SK-N-MC (cell line): Measurements from ENCODE around the gene LYZL6.

Experiments used
- DNase-seq: peaks from one replicate; pipeline ENCODE4 v3.0.0-alpha.2; 2011; ENCODE audit warnings: low read depth, low spot score
- H3K27ac ChIP-seq: fragments of 200-600 bp; sonication (generic); 2 replicates; pipeline ENCODE4 v1.5.1; 2016; ENCODE audit warnings: mixed run types
- H3K36me3 ChIP-seq: fragments of 200-600 bp; sonication (generic); 2 replicates; pipeline ENCODE4 v1.6.1; 2017; ENCODE audit warnings: antibody characterized with exemption, low read length, mixed read lengths; ENCODE audit not compliant: insufficient read depth
- H3K4me3 ChIP-seq: fragments of 200-600 bp; sonication (generic); 2 replicates; pipeline ENCODE4 v1.5.1; 2016
- H3K9ac ChIP-seq: fragments of 200-600 bp; sonication (generic); 2 replicates; pipeline ENCODE4 v1.8.0; 2017; ENCODE audit warnings: mixed run types, mixed read lengths; ENCODE audit not compliant: insufficient read length
- H3K9me3 ChIP-seq: fragments of 200-600 bp; sonication (generic); 2 replicates; pipeline ENCODE4 v1.6.1; 2017; ENCODE audit warnings: low read depth, mild to moderate bottlenecking, antibody characterized with exemption, low read length, moderate library complexity, mixed read lengths
- EZH2 ChIP-seq: fragments of 200-600 bp; sonication (generic); IDR thresholded peaks from one replicate; pipeline ENCODE4 v1.6.1; 2017; ENCODE audit warnings: antibody characterized with exemption
- FOXP2 ChIP-seq: optimal IDR thresholded peaks from 2 replicates; pipeline ENCODE3; 2011; ENCODE audit warnings: mild to moderate bottlenecking, moderate library complexity; ENCODE audit not compliant: insufficient read depth; ENCODE audit errors: extremely low read length, control extremely low read depth
- POLR2AphosphoS5 ChIP-seq: IDR thresholded peaks from 2 replicates; pipeline ENCODE4 v1.6.1; 2012; ENCODE audit warnings: mild to moderate bottlenecking, low read depth, low read length, borderline replicate concordance

Gene LYZL6

GRCh38 chr17:35931794-35932425 lies 11.6 kb downstream of the LYZL6 start:
- H3K9me3 ChIP-seq, result no peaks in the 10 kb centered on the region
- no peak for DNase-seq
- 0 out of 2 replicates have a peak overlapping the region, but pooled peaks have one; percentile 2 for H3K27ac ChIP-seq
- H3K4me3 ChIP-seq, result no peak overlapping the region
- no peaks in the 10 kb centered on the region for H3K36me3 ChIP-seq
- no peak overlapping the region for H3K9ac ChIP-seq
- TF ChIP-seq POLR2AphosphoS5 (no peak), FOXP2 (no peak), EZH2 (no peak)

GRCh38 chr17:35930211-35931065 lies 13.1 kb downstream of the LYZL6 start, which contains the start of gene RDM1:
Gene RDM1 (minus strand): TSS chr17:35930773. CDS start chr17:35930727, 46 bp downstream.
- Histone ChIP-seq H3K9ac (peak within 1 kb of the TSS; percentile 62), H3K27ac (peak within 1 kb of the TSS; percentile 47; the same call in 1 of the 2 replicates), H3K36me3 (no peaks in the 10 kb centered on the region), H3K9me3 (no peaks in the 10 kb centered on the region), H3K4me3 (peak within 1 kb of the TSS; percentile 81)
- peak; percentile 26 for DNase-seq
- TF ChIP-seq EZH2 (no peak), POLR2AphosphoS5 (peak; percentile 78)

GRCh38 chr17:35927714-35928113 lies 15.8 kb downstream of the LYZL6 start:
- Histone ChIP-seq H3K27ac (no peak overlapping the region), H3K9me3 (no peaks in the 10 kb centered on the region), H3K9ac (no peak overlapping the region), H3K4me3 (no peak overlapping the region), H3K36me3 (no peaks in the 10 kb centered on the region; the same call in 1 of the 2 replicates)
- no peak for DNase-seq
- TF ChIP-seq EZH2, result no peak
- no peak for TF ChIP-seq FOXP2
- TF ChIP-seq POLR2AphosphoS5, result no peak

- Histone ChIP-seq H3K27ac (no peak overlapping the region), H3K4me3 (no peak overlapping the region), H3K9ac (no peak overlapping the region), H3K36me3 (no peaks in the 10 kb centered on the region; the same call in 1 of the 2 replicates), H3K9me3 (no peaks in the 10 kb centered on the region)
- DNase-seq, result no peak
- no peak for TF ChIP-seq EZH2
- TF ChIP-seq FOXP2, result no peak
- TF ChIP-seq POLR2AphosphoS5, result no peak
These were observed 19.9 kb downstream of the LYZL6 start for GRCh38 chr17:35923609-35924114.

GRCh38 chr17:35920229-35920628 lies 23.3 kb downstream of the LYZL6 start:
- Histone ChIP-seq H3K9ac (no peak overlapping the region), H3K4me3 (no peak overlapping the region), H3K36me3 (no peaks in the 10 kb centered on the region; the same call in 1 of the 2 replicates), H3K27ac (no peak overlapping the region), H3K9me3 (no peaks in the 10 kb centered on the region)
- TF ChIP-seq POLR2AphosphoS5 (no peak), FOXP2 (no peak), EZH2 (no peak)
- no peak for DNase-seq

- TF ChIP-seq POLR2AphosphoS5 (no peak), EZH2 (no peak), FOXP2 (no peak)
- H3K9ac ChIP-seq, result no peak overlapping the region
- H3K36me3 ChIP-seq, result no peaks in the 10 kb centered on the region; the same call in 1 of the 2 replicates
- no peak for DNase-seq
- H3K9me3 ChIP-seq, result no peaks in the 10 kb centered on the region
- H3K27ac ChIP-seq, result no peak overlapping the region
- H3K4me3 ChIP-seq, result no peak overlapping the region
These were observed 24.8 kb downstream of the LYZL6 start for GRCh38 chr17:35918665-35919064.

GRCh38 chr17:35917519-35918213 lies 25.8 kb downstream of the LYZL6 start:
- no peak for DNase-seq
- TF ChIP-seq POLR2AphosphoS5, result no peak
- TF ChIP-seq FOXP2, result no peak
- TF ChIP-seq EZH2, result no peak
- H3K36me3 ChIP-seq, result no peaks in the 10 kb centered on the region; the same call in 1 of the 2 replicates
- no peak overlapping the region for H3K4me3 ChIP-seq
- H3K27ac ChIP-seq, result no peak overlapping the region
- H3K9ac ChIP-seq, result no peak overlapping the region
- H3K9me3 ChIP-seq, result no peaks in the 10 kb centered on the region
